NCI-H1436 treated with DMSO at 0.1 percent for 48 hours (cell line): Measurements from ENCODE around the gene ITGB3.
A peak's percentile ranks its signal among the peaks of the same experiment; 100 is the strongest.
"Not testable (repeated sequence)": the region's sequence is repeated elsewhere in the genome, so short reads cannot be mapped to it uniquely, and the experiment has no call there.

ENCODE experiments used
- DNase-seq: peaks from one replicate; lab custom pipeline; 2025; lab: John Stamatoyannopoulos, UW

Gene ITGB3

DNA sequence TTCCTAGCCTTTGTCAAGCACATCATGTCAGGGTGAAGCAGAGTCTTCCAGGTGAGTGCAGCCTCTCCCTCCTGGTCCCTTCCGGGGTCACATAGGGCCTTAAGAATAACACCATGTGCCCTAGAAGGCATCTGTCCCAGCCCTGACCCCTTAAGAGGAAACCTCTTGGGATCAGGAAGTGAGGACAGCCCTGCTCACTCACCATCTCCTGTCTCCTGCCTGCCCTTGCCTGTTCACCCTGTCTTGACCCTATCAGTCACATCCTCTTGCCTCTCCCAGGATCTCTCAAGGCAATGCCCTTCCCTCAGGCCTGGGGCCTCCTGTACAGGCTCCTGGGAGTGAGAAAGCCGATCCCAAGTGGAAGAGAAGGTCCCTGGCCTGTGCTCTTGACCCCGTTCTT lies 30.6 kb upstream of the ITGB3 start:
- no peak for DNase-seq

DNA sequence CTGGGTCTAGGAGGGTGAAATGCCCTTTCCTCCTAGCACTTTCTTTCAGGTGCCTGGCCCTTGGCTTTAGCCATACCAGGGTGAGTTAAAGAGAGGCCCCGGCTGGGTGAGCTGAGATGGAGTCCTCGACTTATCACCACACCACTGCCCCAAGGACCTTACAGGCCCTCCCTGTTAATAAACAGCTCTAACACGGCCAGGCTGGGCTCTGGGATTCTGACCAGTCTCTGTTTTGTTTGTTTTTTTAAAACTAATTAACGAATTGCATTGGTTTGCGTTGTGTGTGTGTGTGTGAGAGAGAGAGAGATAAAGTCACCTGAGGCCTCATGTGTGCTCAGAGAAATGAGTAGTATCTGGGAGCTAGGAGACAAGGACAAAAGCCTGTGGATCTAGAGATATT lies 30.2 kb upstream of the ITGB3 start:
- DNase-seq: no peak

DNA sequence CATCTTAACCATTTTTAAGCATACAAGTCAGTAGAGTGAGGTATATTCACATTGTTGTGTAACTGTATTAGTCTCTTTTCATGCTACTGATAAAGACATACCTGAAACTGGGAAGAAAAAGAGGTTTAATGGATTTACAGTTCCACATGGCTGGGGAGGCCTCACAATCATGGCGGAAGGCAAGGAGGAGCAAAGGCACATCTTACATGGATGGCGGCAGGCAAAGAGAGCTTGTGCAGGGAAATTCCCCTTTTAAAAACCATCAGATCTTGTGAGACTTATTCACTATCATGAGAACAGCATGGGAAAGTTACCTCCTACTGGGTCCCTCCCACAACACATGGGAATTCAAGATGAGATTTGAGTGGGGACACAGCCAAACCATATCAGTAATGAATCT lies 29.6 kb upstream of the ITGB3 start:
- not testable (repeated sequence) for DNase-seq

DNA sequence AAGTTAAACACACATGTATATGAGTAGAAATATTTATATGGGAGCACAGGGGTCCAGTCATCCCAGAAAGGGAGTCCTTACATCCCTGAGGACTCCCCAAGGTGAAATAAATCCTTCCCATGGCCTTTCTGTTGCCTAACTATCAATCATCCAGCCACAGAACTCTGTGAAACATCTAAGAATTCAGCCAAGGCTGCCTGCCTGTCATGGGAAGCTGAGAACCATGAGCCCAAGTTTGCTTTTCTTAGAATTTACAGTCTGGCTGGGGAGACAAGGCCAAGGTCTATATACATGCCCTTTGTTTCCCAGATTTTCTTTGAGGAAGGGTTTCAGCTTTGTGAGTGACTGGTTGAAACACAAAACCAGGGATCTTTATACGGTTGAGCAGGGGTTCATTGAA lies 28.7 kb upstream of the ITGB3 start:
- DNase-seq: no peak

DNA sequence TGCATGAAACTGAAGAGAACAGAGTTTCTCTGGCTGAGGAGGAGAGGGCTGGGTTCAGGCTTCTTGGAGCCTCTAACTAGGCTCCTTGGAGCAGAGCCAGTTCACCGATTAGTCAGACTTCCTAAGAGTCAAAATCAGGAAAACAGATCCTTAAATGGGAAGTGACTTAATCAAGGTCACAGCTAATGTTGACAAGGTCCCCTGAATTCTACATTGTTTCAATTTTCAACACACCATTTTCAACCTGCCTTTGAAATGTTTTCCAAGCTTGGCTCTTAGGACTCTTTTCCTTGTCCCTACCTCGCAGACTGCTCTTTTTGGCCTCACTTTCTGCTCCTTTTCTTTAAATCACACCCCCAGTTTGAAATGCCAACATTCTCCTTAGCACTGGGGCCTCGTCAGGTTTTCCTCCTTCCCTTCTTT lies 28.2 kb upstream of the ITGB3 start:
- DNase-seq: no peak

DNA sequence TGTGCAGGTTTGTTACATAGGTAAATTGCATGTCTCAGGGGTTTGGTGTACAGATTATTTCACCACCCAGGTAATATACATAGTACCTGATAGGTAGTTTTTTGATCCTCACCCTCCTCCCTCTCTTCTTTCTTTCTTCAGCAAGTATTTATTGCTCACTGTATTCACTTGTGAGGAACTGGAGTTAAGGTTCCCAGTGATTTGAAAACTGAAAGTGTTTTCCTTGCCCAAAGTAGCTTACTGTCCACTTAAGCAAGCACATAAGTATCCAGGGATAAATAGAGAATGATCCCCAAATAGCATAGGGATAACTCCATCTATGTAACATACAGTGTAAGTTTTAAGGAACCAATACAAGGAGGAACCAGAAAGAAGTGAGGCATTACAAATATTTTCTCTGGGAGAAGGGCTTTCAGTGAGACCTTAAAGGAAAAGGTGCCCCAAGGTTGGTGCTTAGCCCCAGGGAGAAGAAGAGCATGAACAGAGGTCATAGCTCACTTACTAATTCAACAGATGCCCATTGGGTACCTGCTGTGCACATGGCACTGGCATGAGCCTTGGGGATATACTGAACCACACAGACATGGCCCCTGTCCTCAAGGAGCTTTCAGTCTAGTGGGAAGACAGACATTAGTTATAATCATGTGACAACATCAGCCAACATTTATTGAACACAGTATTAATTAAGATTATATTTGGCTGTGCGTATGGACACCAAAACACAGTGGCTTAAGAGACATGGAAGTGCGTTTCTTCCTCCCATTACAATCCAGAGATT lies 27.5 kb upstream of the ITGB3 start:
- no peak for DNase-seq

DNA sequence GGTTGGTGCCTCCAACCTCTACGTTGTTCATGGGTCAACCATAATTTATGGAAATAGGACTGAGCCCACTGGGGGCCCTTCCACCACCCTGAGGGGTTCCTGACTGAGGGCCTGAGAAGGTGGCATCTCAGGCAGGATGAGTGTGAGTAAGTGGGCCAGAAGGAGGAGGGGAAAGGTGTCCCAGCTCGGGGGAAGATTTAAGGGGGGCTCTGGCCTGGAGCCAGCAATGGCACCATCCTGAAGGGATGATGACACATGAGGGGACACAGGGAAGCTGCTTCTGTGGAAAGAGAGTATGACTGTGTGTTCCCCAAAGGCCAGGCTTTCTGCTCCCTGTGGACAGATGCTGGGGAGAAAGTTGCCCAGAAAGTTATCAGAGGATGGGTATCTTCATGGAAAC lies 25.8 kb upstream of the ITGB3 start:
- no peak for DNase-seq

DNA sequence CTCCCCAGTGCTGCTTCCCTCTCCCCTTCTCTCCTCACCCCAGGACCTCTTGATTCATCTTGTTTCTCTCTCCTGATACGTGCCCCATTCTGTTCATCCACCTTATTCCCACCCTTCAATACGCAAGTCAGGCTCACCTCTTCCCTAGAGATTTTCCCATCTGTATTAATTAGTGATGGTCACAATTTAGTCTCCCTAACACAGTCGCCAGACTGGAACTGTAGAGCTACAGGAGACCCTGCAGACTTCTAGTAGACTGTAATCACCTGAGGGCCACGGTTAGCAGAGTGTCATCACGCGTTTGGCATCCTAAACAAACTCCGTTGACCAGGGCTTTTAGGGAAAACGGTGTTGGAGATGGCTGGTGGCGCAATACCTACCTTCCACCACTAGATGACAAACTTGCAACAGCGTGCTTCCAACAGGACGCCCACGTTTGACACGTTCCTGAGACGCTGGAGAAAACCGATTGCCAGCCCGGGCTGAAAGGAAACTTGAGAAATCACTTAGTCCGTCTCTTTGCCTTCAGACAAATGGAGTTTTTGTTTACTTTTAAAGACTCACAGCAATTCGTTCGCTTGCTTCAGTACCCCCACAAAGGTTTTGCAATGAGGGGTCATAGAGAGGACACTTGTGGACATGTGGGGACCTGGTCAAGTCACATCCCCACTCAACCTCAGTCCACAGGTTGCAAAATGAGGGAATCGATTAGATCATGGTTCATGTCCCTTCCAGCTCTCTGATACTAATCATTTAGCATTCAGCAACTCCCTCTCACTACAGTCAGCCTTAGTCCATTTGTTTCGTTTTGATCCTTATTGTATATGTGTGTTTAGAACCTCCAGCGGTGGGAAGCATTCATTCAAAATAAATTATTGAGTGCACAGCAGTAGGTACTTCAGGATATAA lies 23.8 kb upstream of the ITGB3 start:
- DNase-seq: peak; percentile 64

DNA sequence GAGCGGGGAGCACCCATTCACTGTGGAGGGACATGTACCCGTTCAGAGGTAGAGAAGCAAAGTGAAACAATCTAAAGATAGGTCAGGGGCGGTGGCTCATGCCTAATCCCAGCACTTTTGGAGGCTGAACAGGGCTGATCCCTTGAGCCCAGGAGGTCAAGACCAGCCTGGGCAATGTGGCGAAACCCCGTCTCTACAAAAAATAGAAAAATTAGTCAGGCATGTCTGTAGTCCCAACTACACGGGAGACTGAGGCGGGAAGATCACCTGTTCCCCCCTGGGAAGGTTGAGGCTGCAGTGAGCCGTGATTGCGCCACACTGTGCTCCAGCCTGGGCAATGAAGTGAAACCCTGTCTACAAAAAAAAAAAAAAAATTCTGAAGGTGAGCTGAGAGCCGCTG lies 22.8 kb upstream of the ITGB3 start:
- no peak for DNase-seq

DNA sequence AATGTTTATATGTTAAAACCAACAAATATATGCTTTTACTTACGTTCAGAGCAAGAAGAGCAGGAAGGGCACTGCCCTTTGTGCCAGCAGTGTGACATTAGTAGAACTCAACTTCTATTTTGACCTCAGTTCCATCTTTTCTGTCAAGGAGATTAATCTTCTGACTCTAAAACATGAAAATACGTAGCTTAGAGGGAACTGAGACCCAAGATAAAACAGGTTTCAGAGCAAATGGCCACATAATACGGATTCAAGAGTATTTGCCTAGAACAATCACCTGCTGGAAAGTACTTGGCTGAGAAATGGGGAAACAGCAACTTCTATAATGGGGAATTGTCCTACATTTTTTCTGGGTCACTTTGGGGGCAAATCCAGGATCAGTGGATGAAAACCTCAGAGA lies 22.3 kb upstream of the ITGB3 start:
- no peak for DNase-seq

DNA sequence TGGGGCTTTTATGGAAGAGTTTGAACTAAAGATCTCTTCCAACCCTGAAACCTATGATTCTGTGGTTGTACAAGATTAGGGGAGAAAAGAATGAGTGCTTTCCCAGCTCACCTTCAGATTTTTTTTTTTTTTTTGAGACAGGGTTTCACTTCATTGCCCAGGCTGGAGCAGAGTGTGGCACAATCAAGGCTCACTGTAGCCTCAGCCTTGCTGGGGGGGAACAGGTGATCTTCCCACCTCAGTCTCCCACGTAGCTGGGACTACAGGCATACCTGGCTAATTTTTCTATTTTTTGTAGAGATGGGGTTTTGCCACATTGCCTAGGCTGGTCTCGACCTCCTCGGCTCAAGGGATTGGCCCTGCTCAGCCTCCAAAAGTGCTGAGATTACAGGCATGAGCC lies 21.8 kb upstream of the ITGB3 start:
- no peak for DNase-seq

DNA sequence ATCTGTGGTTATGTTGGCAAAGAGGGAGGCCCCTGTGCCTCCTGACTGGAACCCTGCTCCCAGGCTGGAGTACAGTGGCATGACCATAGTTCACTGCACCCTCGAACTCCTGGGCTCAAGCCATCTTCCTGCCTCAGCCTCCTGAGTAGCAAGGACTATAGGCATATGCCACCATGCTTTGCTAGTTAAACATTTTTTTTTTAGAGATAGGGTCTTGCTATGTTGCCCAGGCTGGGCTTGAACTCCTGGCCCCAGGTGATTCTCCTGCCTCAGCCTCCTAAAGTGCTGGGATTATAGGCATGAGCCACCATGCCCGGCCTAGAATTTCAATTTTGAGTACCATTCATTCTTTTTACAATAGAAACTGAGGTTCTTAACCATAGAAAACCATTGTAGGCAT lies 21.2 kb upstream of the ITGB3 start:
- DNase-seq: no peak

DNA sequence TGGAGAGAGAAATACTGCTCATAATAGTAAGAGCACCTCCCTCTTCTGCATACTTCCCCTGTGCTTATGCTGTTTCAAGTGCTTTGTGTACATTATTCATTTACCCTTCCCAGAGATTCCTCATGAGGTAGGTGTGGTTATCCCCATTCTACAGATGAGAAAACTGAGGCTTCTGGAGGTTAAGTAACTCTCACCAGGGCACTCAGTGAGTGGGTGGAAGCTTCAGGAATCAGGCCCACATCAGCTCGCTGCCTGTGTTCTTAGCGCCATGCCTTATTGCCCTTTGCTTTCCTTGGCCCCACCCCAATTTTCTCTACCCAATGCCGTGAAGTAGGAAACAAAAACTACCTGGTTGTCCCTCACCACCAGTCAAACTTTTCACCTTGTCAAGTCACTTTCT lies 18.1 kb upstream of the ITGB3 start:
- DNase-seq: no peak

DNA sequence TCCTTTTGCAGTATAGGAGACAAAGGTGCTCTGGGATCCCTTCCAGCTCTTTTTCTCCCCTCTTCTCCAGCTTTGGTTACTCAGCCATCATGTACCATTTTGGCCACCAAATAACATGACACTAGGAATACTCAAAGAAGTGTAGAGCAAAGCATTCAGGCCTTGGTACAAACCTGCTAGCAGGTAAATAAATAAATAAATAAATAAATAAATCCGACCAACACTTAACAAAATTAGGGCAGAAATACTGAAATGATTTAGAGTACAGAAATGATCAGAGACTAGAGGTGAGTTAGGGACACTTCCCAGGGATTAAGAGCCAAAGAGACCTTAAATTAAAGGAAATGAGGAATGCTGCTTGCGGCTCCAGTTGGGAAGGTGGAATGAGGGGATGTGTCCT lies 17.7 kb upstream of the ITGB3 start:
- DNase-seq: no peak

DNA sequence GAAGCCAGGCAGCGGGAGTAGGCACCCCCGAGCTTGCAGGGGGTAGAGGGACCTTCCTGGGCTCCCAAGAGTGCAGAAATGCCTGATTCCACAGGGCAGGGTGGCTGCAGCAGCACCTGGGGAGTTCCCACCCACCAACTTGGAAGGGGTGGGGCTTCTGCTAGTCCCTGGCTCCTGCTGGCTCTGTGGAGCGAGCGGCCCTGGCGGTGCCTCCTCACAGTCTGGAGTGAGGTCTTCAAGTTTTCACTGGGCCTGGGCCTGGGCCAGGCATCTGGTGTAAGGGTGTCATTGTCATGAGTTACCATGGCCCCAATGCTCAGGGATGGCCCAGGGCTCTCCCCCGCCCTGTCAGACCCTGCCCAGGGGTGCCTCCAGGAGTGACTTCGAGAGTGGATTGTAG lies 15.8 kb upstream of the ITGB3 start:
- no peak for DNase-seq

DNA sequence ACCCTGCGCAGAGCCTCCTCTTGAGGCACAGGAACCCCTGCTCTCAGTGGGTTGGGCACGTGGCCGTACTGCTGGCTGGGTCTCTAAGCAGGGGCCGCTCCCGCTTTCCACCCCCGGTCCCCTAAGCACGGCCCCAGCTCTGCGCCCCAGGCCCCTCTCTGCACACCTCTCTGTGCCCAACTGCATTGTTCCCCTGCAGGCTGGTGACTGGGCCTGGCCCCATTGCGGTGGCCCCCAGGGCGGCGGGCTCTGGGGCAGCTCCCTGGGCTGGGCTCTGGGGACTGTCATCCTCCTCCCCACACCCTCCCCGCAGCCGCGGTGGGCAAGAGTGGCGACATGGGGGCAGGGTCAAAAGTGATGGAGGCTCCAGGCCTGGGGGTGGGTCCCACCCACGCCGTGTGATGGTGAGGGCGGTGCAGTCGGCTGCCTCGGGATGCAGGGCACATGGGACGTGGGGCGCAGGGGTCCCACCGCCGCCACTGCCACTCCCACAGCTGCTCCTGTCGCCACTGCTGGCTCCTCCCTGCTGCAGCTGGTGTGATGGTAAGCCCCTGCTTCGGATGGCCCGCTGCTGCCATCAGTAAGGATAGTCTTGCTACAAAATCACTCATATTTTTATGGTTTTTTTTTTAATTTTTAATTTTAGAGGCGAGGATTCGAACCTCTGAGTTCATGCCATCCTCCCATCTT lies 15.2 kb upstream of the ITGB3 start:
- no peak for DNase-seq

DNA sequence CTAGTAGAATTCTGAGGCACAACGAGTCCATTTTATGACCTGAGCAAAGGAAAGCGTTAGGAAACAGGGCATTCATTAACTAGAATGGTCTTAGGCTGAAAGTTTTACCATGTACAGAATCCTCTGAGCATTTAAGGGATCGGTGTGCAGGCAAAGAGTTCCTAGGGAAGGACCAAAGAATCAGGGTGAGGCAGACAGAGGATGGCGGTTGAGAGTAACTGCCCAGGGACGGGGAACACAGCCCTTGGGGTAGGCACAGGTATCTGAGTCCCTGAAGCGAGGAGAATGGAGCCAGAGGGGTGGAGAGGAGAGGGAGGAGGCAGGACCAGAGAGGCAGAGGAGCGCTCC lies 14.0 kb upstream of the ITGB3 start:
- no peak for DNase-seq

DNA sequence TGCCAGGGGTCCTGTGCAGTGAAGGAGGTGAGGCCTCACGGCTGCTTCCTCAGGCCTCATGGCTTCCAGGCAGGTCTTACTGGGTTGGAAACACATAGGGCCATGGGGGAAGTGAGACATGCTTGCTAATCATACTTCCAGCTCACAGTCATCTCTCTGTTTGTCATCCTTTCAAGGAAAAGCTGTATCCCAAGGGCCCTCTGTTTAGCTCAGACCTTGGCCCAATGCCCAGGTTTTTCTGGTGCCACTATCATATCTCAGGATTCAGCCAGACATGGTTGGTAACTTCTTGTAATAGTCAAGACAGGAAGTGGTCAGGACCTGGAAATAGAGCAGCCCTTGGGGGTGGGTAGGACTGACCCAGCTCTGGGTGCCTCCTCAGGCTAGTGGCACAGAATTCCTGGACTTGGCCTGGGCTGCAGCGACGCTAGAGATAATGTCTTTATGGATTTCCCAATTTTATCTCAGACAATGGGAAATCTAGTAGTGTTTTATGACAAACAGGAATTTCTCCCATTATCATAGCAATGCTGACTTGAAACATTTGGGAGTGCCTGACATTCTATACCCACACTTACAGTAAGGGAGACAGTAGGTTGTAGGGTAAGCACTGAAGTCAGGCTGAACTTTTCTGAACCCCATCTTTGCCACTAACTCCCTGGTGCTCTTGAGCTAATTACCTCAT lies 13.5 kb upstream of the ITGB3 start:
- no peak for DNase-seq

DNA sequence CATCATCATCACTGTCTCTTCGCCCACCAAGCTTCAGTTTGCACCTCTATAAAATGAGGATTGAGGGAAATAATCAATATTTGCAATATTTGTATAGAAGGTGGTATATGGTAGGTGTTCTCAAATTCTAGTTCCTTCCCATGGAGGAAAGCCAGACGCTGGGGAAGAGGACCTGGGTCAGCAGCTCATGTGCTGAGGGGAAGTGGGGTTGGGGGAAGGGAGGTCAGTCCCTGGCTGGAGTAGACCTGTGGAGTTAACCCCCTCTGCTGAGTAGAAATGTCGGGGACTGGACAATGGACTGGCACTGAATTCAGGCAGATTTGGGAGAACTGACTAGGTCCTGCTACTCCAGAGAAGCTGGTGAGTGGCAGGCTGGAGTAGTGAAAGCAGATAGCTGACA lies 12.8 kb upstream of the ITGB3 start:
- no peak for DNase-seq

DNA sequence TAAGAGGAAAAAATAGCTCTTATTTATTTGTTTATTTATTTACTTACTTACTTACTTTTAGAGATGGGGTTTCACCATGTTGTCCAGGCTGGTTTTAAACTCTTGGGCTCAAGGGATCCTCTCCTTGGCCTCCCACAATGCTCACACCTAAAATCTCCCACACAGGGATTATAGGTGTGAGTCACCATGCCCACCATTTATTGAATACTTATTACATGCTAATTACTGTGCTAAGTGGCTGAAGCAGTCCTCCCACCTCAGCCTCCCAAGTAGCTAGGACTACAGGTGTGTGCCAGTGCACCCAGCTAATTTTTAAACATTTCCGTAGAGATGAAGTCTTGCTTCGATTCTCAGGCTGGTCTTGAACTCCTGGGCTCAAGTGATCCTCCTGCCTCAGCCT lies 11.0 kb upstream of the ITGB3 start:
- no peak for DNase-seq

DNA sequence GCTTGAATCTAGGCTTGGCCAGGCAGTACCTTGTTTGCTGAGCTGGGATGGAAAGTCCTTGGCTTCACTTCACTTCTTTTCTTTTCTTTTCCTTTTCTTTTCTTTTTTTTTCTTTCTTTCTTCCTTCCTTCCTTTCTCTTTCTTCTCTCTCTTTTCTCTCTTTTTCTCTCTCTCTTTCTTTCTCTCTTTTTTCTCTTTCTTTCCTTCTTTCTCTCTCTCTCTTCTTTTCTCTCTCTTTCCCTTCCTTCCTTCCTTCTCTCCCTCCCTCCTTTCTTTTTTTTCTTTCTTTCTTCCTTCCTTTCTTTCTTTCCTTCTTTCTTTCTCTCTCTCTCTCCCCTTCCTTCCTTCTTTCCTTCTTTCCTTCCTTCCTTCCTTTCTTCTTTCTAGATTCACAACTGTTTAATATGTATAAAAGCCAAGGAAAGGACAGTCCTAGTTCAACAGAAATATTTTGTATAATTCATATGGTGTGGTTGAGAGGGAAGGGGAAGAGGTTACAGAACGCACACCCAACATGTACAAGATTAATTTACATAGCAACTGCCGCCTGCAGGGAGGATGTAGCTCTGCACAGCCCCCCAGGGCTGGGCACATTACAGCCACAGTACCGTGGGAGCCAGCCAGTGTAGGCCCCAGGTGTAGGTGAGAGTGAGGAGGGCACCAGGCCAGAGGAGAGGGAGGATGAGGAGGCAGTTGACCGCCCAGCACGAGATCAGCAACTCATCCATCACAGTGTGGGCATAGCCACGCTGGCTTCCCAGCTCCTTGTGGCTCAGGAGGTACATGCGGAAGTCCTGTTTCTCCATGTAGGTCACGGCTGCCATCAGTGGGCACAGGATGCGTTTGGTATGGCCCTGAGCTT lies 9.7 kb upstream of the ITGB3 start:
- no peak for DNase-seq
